Nephron progenitor cell (in vitro differentiated cells): ENCODE data around the gene VGLL2.

ENCODE experiments used
- DNase-seq: peaks from one replicate; pipeline ENCODE4 v3.0.0; 2021
- H3K27ac Mint-ChIP-seq: 2 replicates; pipeline ENCODE4 v1.8.0; 2021; ENCODE audit warnings: mild to moderate bottlenecking, moderate library complexity, mixed read lengths
- H3K27me3 Mint-ChIP-seq: 2 replicates; pipeline ENCODE4 v1.8.0; 2021; ENCODE audit warnings: mild to moderate bottlenecking, low read depth, mixed read lengths; ENCODE audit not compliant: poor library complexity
- H3K36me3 Mint-ChIP-seq: 2 replicates; pipeline ENCODE4 v1.8.0; 2021; ENCODE audit warnings: low read depth, mixed read lengths
- H3K4me1 Mint-ChIP-seq: 2 replicates; pipeline ENCODE4 v1.8.0; 2021; ENCODE audit warnings: mixed read lengths
- H3K4me3 Mint-ChIP-seq: 2 replicates; pipeline ENCODE4 v1.8.0; 2021; ENCODE audit warnings: mild to moderate bottlenecking, moderate library complexity, mixed read lengths
- H3K9me3 Mint-ChIP-seq: 2 replicates; pipeline ENCODE4 v1.8.0; 2021; ENCODE audit warnings: mild to moderate bottlenecking, moderate library complexity, mixed read lengths
- TF ChIP-seq, protein P1 (sequence below): fragments of 200-600 bp; sonication (generic); IDR thresholded peaks from 2 replicates; pipeline ENCODE4 v1.5.0; 2021; ENCODE audit warnings: antibody characterized with exemption

Gene VGLL2

GRCh38 chr6:117265410-117266256 is at the start of gene VGLL2:
Gene VGLL2, plus strand, starts transcription at chr6:117265558. Its CDS starts 206 bp downstream, at chr6:117265764.
- TF ChIP-seq, protein P1, sequence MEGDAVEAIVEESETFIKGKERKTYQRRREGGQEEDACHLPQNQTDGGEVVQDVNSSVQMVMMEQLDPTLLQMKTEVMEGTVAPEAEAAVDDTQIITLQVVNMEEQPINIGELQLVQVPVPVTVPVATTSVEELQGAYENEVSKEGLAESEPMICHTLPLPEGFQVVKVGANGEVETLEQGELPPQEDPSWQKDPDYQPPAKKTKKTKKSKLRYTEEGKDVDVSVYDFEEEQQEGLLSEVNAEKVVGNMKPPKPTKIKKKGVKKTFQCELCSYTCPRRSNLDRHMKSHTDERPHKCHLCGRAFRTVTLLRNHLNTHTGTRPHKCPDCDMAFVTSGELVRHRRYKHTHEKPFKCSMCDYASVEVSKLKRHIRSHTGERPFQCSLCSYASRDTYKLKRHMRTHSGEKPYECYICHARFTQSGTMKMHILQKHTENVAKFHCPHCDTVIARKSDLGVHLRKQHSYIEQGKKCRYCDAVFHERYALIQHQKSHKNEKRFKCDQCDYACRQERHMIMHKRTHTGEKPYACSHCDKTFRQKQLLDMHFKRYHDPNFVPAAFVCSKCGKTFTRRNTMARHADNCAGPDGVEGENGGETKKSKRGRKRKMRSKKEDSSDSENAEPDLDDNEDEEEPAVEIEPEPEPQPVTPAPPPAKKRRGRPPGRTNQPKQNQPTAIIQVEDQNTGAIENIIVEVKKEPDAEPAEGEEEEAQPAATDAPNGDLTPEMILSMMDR = no peak
- Mint-ChIP-seq H3K36me3 (no peaks in the 10 kb centered on the region), H3K27me3 (peaks cover 100% of the 10 kb centered on the region)

DNA sequence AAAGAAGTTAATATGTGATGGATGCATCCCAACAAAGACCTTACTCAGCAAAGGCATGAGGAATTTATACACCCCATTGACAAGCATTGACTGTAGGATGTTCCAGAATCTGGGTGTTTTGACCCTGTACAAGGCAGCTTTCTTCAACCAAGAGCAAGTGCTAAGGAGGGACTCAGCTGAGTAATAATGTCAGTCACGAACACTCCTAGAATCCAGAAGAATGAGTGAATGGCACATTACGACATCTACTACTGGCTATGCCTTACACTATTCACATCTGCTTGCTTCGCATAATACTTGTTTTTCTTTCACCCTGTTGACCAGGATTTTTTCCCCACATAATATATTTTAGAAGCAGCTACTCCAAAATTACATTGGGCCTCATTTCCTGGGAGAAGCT is 42.5 kb upstream of the VGLL2 start:
- no peak for DNase-seq

More at GRCh38 chr6:117265410-117266256, at the start of gene VGLL2:
- no peak within 1 kb of the TSS for H3K27ac Mint-ChIP-seq
- peaks cover 21% of the 10 kb centered on the region for H3K4me1 Mint-ChIP-seq
- no peaks in the 10 kb centered on the region for H3K9me3 Mint-ChIP-seq
- peak; percentile 78 for DNase-seq
- H3K4me3 Mint-ChIP-seq = peak within 1 kb of the TSS; percentile 83

DNA sequence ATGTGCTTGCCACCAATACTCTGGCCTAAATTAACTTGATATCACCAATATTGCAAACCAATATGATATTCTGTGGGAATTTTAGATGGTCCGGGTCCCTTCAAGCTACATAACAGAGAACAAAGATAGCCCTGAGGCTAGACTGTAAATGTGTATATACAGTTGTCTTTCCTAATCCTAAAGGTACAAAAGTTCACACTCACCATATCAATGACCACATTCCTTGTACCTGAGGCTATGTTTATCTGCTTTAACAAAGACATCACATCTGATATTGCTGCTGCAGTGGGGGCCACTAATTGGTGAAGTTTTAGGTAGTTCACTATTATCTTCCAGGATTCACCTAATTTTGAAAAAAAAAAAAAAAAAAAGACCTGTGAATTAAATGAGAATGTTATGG is 38.6 kb upstream of the VGLL2 start:
- Mint-ChIP-seq H3K4me3 (no peak overlapping the region), H3K27ac (no peak overlapping the region), H3K27me3 (no peaks in the 10 kb centered on the region), H3K36me3 (no peaks in the 10 kb centered on the region), H3K4me1 (no peaks in the 10 kb centered on the region), H3K9me3 (no peaks in the 10 kb centered on the region)
- TF ChIP-seq, protein P1 = no peak
- no peak for DNase-seq

More for the DNA sequence above, 42.5 kb upstream of the VGLL2 start:
- Mint-ChIP-seq H3K36me3 (no peaks in the 10 kb centered on the region), H3K27me3 (no peaks in the 10 kb centered on the region), H3K9me3 (no peaks in the 10 kb centered on the region), H3K27ac (no peak overlapping the region), H3K4me1 (no peaks in the 10 kb centered on the region), H3K4me3 (no peak overlapping the region)
- TF ChIP-seq, protein P1 = no peak

DNA sequence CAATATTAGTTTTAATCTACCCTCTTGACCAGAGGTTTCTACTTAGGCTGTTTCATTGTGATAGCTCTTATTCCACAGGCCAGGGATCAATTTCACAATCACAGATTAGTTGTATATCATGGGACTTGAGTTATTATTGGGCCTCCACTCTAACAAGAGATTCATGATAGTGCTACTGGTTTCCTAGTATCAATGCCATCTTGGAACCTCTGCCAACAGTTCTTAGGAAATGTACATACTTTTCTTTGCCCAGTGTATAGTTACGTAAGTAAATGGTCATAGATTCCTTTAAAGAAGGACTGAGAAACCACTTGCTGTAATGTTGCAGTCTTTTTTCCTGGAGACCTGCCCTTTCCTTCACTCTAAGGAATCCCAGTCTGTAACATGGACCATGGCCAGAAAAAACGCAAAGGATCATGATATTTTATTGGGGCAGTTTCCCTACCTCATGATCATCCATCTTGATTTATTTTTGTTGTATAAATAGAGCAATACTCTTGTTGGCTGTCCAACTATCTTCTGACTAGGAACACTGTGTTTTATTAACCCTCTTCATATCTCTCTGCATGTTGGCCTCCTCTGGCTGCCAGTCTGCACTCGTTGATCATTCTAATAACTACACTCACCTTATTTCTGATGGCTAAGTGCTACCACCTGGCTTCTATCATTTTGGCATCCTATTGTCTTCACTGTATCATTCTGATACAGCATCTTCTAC is 38.0 kb upstream of the VGLL2 start:
- H3K4me3 Mint-ChIP-seq = no peak overlapping the region
- H3K4me1 Mint-ChIP-seq = no peaks in the 10 kb centered on the region
- no peak overlapping the region for H3K27ac Mint-ChIP-seq
- H3K36me3 Mint-ChIP-seq = no peaks in the 10 kb centered on the region
- DNase-seq = no peak
- H3K9me3 Mint-ChIP-seq = no peaks in the 10 kb centered on the region
- TF ChIP-seq, protein P1 = no peak
- no peaks in the 10 kb centered on the region for H3K27me3 Mint-ChIP-seq

DNA sequence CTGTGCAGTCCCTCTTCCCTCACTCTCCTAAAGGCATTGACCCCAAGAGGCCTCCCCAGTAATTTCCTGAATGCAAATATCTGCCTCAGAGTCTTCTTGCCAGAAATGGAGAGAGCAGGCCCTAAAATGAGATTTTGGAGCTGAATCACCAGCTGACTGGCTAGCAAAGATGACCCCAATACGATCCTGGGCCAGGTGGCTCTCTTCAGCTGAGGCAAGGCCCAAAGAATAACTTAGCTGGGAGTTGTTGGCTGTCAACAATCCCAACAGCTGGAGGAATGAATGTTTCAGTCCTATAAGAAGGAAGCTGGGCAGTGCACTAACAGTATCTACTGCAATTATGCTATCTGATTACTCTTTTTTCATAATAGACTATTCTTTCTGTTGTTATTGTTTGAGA is 37.2 kb upstream of the VGLL2 start:
- no peak overlapping the region for H3K4me3 Mint-ChIP-seq
- TF ChIP-seq, protein P1 = no peak

More for the DNA sequence above, 37.2 kb upstream of the VGLL2 start:
- Mint-ChIP-seq H3K9me3 (no peaks in the 10 kb centered on the region), H3K4me1 (no peaks in the 10 kb centered on the region), H3K27ac (no peak overlapping the region), H3K36me3 (no peaks in the 10 kb centered on the region), H3K27me3 (peaks cover 4% of the 10 kb centered on the region)
- DNase-seq = no peak
